Measurements from ENCODE around the gene CEACAM4. TPM values are rescaled to one million over a fixed set of nuclear protein-coding genes. Genes with fewer than 3 reads are reported as not detected.

The CEACAM4 gene
- total and polyA plus RNA-seq, 2 of the 8 experiments (the other 6 are each of a cell fraction or from before 2014, with no cell fraction given), result not detected

DNA sequence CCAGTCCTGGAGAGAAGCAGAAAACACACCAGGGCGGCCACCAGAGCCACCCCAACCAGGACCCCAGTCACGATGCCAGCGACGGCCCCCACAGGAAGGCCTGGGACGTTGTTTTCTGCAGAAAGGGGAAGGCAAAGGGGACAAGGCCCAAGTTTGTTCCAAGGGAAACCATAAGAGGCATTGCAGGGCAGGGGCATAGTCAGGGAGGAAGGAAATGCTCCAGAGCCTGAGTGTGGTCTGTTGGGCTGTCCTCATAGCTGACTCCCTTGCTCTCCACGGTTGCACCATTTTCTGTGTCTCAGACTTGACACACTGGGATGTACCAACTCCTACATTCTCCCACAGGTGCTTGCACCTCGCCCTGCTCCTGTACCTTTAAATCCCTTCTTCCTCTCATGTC lies 5.2 kb downstream of the CEACAM4 start:
- no peak overlapping the region for H2AFZ ChIP-seq (ENCODE audit: low read length)
- H3K9me3 ChIP-seq (ENCODE audit: insufficient read depth in 2 of 2, low read depth in 1 of 2, low read length in 1 of 2), result peaks cover 71 to 89% of the 10 kb centered on the region in 2 experiments
- H2BK15ac ChIP-seq (ENCODE audit: low read length), result no peak overlapping the region
- H3K27ac ChIP-seq (ENCODE audit: low read depth, low read length), result no peak overlapping the region
- TF ChIP-seq CEBPB (IDR thresholded peaks at IDR 0.05; ENCODE audit: low read depth, low read length) (no peak), NRF1 (IDR thresholded peaks at IDR 0.05; ENCODE audit: low read depth, low read length) (no peak), SP4 (IDR thresholded peaks at IDR 0.05; ENCODE audit: low read length) (no peak)
- TF ChIP-seq, protein P1, sequence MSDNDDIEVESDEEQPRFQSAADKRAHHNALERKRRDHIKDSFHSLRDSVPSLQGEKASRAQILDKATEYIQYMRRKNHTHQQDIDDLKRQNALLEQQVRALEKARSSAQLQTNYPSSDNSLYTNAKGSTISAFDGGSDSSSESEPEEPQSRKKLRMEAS (IDR thresholded peaks at IDR 0.05), result no peak
- no peak overlapping the region for H3K9ac ChIP-seq (replicated peaks in 1 of 4; ENCODE audit: extremely low read depth in 1 of 4, low read depth in 3 of 4, low read length in 3 of 4)
- H3K27me3 ChIP-seq (replicated peaks in 1 of 4; ENCODE audit: control insufficient read depth in 3 of 4, extremely low read depth in 1 of 4, insufficient read depth in 3 of 4, low read length in 3 of 4), result 0 out of 7 replicates have a peak, but pooled peaks cover 0 to 2% (median 0%) of the 10 kb centered on the region in 4 experiments
- H2BK120ac ChIP-seq (replicated peaks; ENCODE audit: low read depth, low read length), result no peak overlapping the region
- no peaks in the 10 kb centered on the region for H3K4me1 ChIP-seq (replicated peaks in 1 of 4; ENCODE audit: control insufficient read depth in 3 of 4, insufficient read depth in 4 of 4, low read length in 3 of 4)
- no peak overlapping the region for H2BK12ac ChIP-seq (ENCODE audit: low read depth, low read length)
- ChIA-PET POLR2A (ENCODE audit: partially characterized antibody) (no interaction called here), CTCF (ENCODE audit: partially characterized antibody) (interaction anchor here (1.1 kb wide), 1 partner anchor 24 kb away, joined by 3 read pairs; no protein-coding TSS in a partner anchor)
- H4K5ac ChIP-seq (ENCODE audit: insufficient read length, low read depth, low read length), result no peak overlapping the region
- H3K14ac ChIP-seq (ENCODE audit: insufficient read length), result no peak overlapping the region
- H3K18ac ChIP-seq (ENCODE audit: extremely low read depth, low read length), result no peak overlapping the region
- H4K8ac ChIP-seq (ENCODE audit: extremely low read depth, insufficient read depth, low read length), result no peak overlapping the region
- no peak overlapping the region for H3K23ac ChIP-seq (ENCODE audit: insufficient read length)
- no peaks in the 10 kb centered on the region for H3K36me3 ChIP-seq (ENCODE audit: control insufficient read depth in 2 of 4, insufficient read depth in 4 of 4, low read length in 3 of 4)
- no peak overlapping the region for H2BK20ac ChIP-seq (ENCODE audit: low read length)
- WGBS, 2 experiments (ENCODE audit: extremely low coverage in 1 of 2, insufficient coverage in 1 of 2, insufficient read length in 1 of 2, insufficient replicate concordance in 2 of 2, low coverage in 1 of 2, low lambda C conversion rate in 2 of 2, missing lambda C conversion rate in 1 of 2), result 67% methylated on average over 7 of the region's 7 CpGs; no CpG with 5 or more reads in 1 of the 2 experiments
- no peaks in the 10 kb centered on the region for H3K79me2 ChIP-seq (ENCODE audit: control insufficient read depth in 1 of 2, insufficient read depth in 2 of 2, low read length in 2 of 2)
- H2BK5ac ChIP-seq (ENCODE audit: low read depth, low read length), result no peak overlapping the region
- FAIRE-seq (no peak), DNase-seq (ENCODE audit: low read depth in 1 of 2, low spot score in 2 of 2) (no peak)
- H3K4me3 ChIP-seq (ENCODE audit: extremely low read depth in 1 of 4, insufficient read depth in 2 of 4, low read depth in 3 of 4, low read length in 4 of 4), result no peak overlapping the region
- no peak overlapping the region for H4K91ac ChIP-seq (replicated peaks; ENCODE audit: insufficient read length, low read length)
- H3K79me1 ChIP-seq (ENCODE audit: low read depth, low read length), result no peaks in the 10 kb centered on the region
- H3K4ac ChIP-seq (replicated peaks; ENCODE audit: insufficient read length, low read depth, low read length), result no peak overlapping the region
- H3K56ac ChIP-seq (replicated peaks; ENCODE audit: insufficient read length, low read depth, low read length), result no peak overlapping the region
- no peaks in the 10 kb centered on the region for H4K20me1 ChIP-seq (replicated peaks in 1 of 2; ENCODE audit: control insufficient read depth in 1 of 2, insufficient read depth in 2 of 2, low read length in 2 of 2)
- H3K4me2 ChIP-seq (ENCODE audit: insufficient read depth in 1 of 2, low read depth in 2 of 2, low read length in 2 of 2), result no peak overlapping the region
- H3K23me2 ChIP-seq (ENCODE audit: low read depth, low read length), result no peaks in the 10 kb centered on the region; the same call in 1 of the 2 replicates
- no peak overlapping the region for H2AK5ac ChIP-seq (ENCODE audit: low read depth, low read length)
